Endothelial cell of umbilical vein (primary cell): ENCODE data around the gene CCDC32.

Experiments
- EZH2 ChIP-seq: IDR thresholded peaks from 2 replicates; pipeline ENCODE4 v1.6.1; 2012; ENCODE audit warnings: borderline replicate concordance, low read depth, mild to moderate bottlenecking, moderate library complexity, low read length, inconsistent platforms; ENCODE audit not compliant: severe bottlenecking
- FOS ChIP-seq: IDR thresholded peaks from 2 replicates; pipeline ENCODE4 v1.6.1; 2011; ENCODE audit warnings: mild to moderate bottlenecking, low read length, moderate library complexity, borderline replicate concordance; ENCODE audit not compliant: insufficient read depth
- GATA2 ChIP-seq: IDR thresholded peaks from 2 replicates; pipeline ENCODE4 v1.7.0; 2011; ENCODE audit warnings: low read depth, mild to moderate bottlenecking, moderate library complexity, mixed read lengths, low read length; ENCODE audit not compliant: insufficient read length, insufficient read depth
- MYC ChIP-seq: IDR thresholded peaks from one replicate; pipeline ENCODE4 v1.6.1; 2011; ENCODE audit warnings: mild to moderate bottlenecking, low read depth, low read length
- POLR2A ChIP-seq: IDR thresholded peaks from 2 replicates; pipeline ENCODE4 v1.6.1; 2012; ENCODE audit warnings: low read depth, mild to moderate bottlenecking, control low read depth, low read length
- POLR2AphosphoS5 ChIP-seq: IDR thresholded peaks from 2 replicates; pipeline ENCODE4 v1.6.1; 2012; ENCODE audit warnings: low read depth, mild to moderate bottlenecking, control low read depth, low read length, moderate library complexity; ENCODE audit not compliant: insufficient read depth
- TF ChIP-seq, protein P1 (sequence below), 2 donors: IDR thresholded peaks; 1 replicate in 1 of 2; 2 replicates in 1 of 2; pipeline ENCODE4 v1.5.1; 2011; ENCODE audit warnings: low read length in 2 of 2, mild to moderate bottlenecking in 2 of 2, moderate library complexity in 2 of 2, control low read depth in 1 of 2, inconsistent platforms in 1 of 2, low read depth in 1 of 2; ENCODE audit not compliant: insufficient read depth in 1 of 2; ENCODE audit errors: extremely low read depth in 1 of 2
- TF ChIP-seq, protein P2 (sequence below): IDR thresholded peaks from 2 replicates; pipeline ENCODE4 v1.6.1; 2011; ENCODE audit not compliant: insufficient read depth, insufficient read length

DNA sequence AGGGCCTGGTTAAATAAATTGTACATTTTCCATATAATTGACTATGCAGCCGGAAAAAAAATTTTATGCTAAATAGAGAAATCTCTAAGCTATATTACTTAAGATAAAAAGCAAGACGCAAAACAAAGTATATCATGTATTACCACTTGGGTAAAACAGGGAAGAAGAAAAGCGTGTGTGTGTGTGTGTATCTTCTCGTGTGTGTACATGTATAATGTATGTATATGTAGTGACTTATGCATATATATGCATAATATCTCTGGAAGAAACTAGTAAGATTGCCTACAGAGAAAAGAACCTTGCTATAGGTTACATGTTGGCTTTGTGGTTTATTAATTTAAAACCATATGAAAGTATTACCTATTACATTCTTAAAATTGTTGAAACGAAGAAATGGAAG, 48.2 kb upstream of the CCDC32 start:
- TF ChIP-seq, protein P1, sequence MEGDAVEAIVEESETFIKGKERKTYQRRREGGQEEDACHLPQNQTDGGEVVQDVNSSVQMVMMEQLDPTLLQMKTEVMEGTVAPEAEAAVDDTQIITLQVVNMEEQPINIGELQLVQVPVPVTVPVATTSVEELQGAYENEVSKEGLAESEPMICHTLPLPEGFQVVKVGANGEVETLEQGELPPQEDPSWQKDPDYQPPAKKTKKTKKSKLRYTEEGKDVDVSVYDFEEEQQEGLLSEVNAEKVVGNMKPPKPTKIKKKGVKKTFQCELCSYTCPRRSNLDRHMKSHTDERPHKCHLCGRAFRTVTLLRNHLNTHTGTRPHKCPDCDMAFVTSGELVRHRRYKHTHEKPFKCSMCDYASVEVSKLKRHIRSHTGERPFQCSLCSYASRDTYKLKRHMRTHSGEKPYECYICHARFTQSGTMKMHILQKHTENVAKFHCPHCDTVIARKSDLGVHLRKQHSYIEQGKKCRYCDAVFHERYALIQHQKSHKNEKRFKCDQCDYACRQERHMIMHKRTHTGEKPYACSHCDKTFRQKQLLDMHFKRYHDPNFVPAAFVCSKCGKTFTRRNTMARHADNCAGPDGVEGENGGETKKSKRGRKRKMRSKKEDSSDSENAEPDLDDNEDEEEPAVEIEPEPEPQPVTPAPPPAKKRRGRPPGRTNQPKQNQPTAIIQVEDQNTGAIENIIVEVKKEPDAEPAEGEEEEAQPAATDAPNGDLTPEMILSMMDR (IDR thresholded peaks at IDR 0.05; ENCODE audit: extremely low read depth in 1 of 2, insufficient read depth in 1 of 2, low read depth in 1 of 2, low read length in 2 of 2), result no peak
- TF ChIP-seq POLR2A, result no peak
- no peak for TF ChIP-seq POLR2AphosphoS5
- no peak for TF ChIP-seq EZH2
- TF ChIP-seq, protein P2, sequence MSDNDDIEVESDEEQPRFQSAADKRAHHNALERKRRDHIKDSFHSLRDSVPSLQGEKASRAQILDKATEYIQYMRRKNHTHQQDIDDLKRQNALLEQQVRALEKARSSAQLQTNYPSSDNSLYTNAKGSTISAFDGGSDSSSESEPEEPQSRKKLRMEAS, result no peak
- no peak for TF ChIP-seq FOS
- no peak for TF ChIP-seq MYC
- no peak for TF ChIP-seq GATA2
